ENCODE measurements around the gene FARS2.

The FARS2 gene

DNA sequence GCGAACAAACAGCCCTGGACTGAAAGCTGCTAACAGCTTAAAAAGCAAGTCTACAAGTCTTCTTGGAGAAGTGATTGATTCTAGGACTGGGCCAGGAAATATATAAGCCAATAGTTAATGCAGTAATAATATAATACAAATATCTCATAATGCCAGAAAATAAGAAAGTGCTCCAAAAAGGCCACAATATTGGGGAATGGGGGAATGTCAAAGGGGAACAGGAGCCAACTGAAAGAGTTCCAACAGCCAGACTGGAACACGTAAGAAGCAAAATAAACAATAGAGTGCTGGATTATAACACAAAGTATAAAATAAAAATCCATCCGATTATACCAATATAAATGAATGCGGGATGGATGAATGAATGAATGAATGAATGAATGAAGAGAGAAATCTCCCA lies 449.6 kb downstream of the FARS2 start:
- DNase-seq (ENCODE audit: low read depth in 4 of 4, low spot score in 1 of 4), result no peak

- no peak for DNase-seq (ENCODE audit: low read depth in 4 of 4, low spot score in 1 of 4)
Measured at GRCh38 chr6:5712349-5713215, 451.3 kb downstream of the FARS2 start.

DNA sequence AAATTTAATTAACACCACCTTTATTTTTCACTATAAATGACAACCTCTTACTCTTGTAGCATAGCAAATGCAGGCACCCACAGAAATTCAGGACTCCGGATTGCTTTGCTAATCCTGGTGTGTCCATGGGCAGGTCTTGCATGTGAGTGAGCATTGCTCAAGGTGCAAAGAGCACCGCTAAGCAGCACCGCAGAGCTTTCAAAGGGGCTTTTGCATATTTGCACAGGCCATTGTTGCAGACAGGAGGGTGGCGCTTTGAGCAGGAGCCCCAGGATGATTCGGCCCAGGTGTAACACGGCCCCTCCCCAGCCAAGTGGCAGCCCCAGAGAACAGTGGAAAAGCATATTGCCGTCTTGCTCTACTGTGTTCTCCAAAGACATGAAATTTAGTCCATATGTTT lies 452.2 kb downstream of the FARS2 start:
- DNase-seq (ENCODE audit: low read depth in 4 of 4, low spot score in 1 of 4), result no peak

DNA sequence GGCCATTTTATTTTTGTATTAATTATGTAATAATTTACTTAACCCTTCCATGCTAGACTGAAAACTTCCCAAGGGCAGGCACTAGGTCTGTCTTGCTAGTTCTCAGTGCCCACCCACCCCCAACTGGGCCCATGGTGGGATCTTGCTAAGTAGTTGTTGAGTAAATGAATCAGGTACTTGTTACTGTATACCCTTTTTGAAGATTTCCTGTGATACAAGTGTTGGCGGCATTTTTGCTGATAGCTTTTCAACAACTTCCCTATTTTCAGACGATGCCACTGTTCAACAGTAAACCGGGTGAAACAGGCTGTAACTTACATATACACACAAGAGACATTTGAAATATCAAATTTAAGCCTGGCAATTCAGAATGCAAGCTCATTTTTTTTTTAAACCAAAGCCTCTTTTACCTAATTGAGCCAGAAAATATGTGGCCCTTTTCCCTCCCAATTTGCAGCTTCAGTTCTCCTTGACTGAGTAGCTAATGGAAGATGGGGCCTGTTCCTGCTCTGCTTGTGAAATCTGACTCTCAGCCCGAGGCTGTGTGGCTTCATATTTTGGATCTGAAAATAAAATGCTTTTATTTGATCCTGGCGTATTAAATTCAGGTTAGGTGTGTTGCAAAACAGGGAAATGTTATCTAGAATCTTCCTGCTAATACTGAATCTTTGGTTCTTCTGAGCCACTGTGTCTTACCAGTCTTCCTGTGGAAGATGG lies 457.1 kb downstream of the FARS2 start:
- DNase-seq (ENCODE audit: low read depth in 4 of 4, low spot score in 1 of 4), result no peak

- no peak for DNase-seq (ENCODE audit: low read depth in 4 of 4, low spot score in 1 of 4)
Measured at GRCh38 chr6:5723841-5724691, 462.8 kb downstream of the FARS2 start.

- DNase-seq (ENCODE audit: low read depth in 4 of 4, low spot score in 1 of 4), result no peak
Measured at GRCh38 chr6:5724911-5725310, 463.6 kb downstream of the FARS2 start.

- DNase-seq (ENCODE audit: low read depth in 4 of 4, low spot score in 1 of 4), result no peak
Measured at GRCh38 chr6:5726976-5727718, 465.8 kb downstream of the FARS2 start.

GRCh38 chr6:5728351-5729079 lies 467.2 kb downstream of the FARS2 start:
- DNase-seq (ENCODE audit: low read depth in 4 of 4, low spot score in 1 of 4), result no peak

DNA sequence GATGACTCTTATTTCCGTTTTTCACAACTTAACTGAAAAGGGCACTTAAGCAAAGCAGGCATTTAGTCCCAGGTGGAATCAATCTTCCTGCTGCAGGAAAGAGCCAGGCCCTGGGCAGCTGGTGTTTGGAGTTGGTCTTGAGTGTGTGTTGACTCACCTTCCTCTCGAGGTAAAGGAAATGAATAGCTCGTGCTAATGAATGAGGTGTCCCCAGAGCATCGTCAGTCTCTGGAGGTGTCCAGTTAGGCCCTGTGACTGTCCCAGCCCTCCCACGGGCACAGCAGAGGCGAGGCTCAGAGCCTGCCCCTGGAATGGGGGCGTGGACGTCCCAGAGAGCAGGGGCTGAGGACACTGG lies 467.7 kb downstream of the FARS2 start:
- DNase-seq (ENCODE audit: low read depth in 4 of 4, low spot score in 1 of 4), result no peak

- DNase-seq (ENCODE audit: low read depth in 4 of 4, low spot score in 1 of 4), result no peak
Measured at GRCh38 chr6:5729813-5730517, 468.7 kb downstream of the FARS2 start.

- DNase-seq (ENCODE audit: low read depth in 4 of 4, low spot score in 1 of 4), result no peak
Measured at GRCh38 chr6:5730585-5731263, 469.4 kb downstream of the FARS2 start.

DNA sequence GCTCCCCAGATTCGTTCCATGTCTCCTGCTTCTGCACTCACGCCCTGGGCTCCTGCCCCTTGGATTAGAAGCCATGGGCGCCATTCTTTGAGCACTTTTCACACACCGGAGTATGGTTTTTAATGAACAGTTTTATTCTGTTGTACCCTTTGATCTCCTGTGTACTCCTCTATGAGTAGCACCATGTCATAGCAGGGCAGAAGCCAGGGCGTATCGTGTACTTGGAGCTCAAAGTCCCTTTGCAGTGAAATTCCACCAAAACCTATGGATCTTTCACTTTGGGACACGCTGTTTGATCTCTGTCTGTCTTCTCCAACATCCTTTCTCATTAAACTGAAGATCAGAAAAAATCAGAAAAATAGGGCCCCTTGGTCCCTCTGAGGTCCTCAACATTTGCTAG lies 470.1 kb downstream of the FARS2 start:
- no peak for DNase-seq (ENCODE audit: low read depth in 4 of 4, low spot score in 1 of 4)

DNA sequence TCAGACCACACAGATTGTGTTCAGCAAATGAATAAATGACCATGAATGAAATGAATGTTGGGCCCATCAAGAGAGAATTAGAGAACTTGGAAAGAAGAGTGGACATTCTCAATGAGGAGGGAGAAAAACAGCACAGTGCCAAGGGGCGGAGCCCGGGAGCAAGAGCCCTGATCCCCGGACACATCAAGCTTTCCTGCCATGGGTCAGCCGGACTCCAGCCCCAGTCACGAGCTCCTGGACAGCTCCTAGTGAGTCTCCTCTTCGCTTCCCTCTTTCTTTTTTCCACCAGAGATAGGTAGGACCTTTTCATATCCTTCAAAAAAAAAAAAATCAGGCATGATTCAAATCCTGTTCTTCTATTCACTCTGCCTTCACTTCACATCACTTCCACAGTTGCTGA lies 471.2 kb downstream of the FARS2 start:
- DNase-seq (ENCODE audit: low read depth in 4 of 4, low spot score in 1 of 4), result no peak

DNA sequence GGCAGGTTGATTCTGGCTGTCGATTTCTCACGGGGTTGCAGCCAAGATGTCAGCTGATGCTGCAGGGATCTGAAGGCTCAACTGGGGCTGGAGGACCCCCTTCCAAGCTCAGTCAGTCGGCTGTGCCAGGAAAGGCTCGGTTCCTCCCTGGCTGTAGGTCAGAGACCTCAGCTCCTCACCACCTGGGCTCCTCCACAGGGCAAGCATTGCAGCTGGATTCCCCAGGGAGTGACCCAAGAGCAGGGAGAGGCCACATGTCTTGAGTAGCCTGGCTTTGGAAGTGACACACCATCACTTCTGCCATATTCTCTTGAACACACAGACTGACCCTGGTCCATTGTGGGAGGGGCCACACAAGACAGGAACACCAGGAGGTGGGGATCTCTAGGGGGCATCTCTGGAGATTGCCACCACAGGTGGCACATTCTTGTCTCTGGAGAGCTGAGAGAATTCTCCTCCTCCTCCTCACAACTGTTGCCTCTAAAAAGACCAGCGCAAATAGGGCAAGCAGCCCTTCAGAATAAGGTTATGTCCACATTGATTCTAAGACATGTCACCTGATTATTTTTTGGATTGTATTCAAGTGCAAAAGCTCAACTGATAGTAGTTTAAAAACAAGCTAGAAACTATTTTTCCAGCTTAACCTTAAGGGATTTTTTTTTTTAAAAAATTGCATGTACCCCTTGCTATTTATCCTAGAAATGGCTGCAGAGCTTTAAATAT lies 474.9 kb downstream of the FARS2 start:
- no peak for DNase-seq (ENCODE audit: low read depth in 4 of 4, low spot score in 1 of 4)

GRCh38 chr6:5737460-5737859 lies 476.1 kb downstream of the FARS2 start:
- no peak for DNase-seq (ENCODE audit: low read depth in 4 of 4, low spot score in 1 of 4)

DNA sequence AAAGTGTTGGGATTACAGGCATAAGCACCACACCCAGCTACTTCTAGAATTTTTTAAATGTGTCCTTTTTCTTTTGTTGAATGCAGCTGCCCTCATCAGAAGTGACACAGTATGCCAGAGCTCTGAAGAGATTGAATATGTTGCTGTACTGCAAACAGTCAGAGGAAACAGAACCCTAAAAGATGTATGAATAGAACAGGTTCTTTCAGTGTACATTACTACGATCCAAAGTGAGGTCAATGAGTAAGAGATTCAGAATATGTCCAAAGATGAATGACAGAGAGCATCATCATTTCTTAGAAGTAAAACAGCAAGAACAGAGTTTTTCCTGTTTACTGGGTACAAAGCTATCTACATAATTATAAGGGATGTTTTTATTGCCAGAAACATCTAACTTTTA lies 476.9 kb downstream of the FARS2 start:
- DNase-seq (ENCODE audit: low read depth in 4 of 4, low spot score in 1 of 4), result no peak

DNA sequence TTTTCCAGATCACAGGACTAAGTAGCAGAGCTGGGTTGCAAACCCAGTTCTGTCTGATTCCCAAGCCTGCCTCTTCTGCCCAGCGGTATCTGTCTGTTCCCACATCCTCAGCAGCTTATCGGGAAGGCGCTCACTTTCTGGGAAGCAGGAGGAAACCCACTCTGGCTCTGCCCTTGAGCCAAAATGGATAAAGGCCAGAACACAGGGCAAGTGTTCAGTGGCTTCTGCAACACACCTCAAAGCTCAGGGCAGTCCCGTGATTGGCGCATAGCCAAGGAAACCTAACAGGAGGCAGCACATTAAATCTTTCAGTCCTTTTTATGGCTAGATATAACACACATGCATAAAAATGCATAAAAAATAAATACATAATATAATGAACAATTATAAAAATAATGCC lies 483.2 kb downstream of the FARS2 start:
- DNase-seq (ENCODE audit: low read depth in 4 of 4, low spot score in 1 of 4), result no peak

DNA sequence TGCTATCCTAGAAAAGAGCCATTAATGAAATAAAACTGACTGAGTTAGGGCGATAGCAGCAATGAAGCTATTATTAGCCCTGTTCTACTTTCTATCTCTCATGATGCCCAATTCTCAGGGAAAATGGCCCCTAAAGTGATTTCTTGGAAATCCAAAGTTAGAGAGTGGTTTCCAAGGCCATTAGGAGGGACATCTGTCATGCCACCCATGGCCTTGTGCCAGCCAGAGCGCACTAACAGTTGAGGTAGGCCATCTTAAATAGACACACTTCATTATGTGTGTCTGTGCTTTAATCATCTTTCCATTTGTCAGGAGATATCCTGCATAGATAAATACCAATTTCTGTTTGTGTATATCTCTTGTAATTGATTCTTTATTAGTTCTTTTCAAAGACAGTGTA lies 483.8 kb downstream of the FARS2 start:
- no peak for DNase-seq (ENCODE audit: low read depth in 4 of 4, low spot score in 1 of 4)

All from stimulated activated CD4-positive, alpha-beta T cell treated with anti-CD3 and anti-CD28 coated beads, Interleukin-1b, Interleukin-23, amount 100 ng/mL, for 24 hours (primary cell).